GM21526 (cell line): ENCODE data around the gene COL1A2.

Source experiments
- ATAC-seq: cut with Tn5 transposase; IDR thresholded peaks from one replicate; pipeline ENCODE4 v1.9.1; 2021; ENCODE audit warnings: moderate library complexity; ENCODE audit not compliant: unreplicated experiment, low FRiP score

Gene COL1A2

DNA sequence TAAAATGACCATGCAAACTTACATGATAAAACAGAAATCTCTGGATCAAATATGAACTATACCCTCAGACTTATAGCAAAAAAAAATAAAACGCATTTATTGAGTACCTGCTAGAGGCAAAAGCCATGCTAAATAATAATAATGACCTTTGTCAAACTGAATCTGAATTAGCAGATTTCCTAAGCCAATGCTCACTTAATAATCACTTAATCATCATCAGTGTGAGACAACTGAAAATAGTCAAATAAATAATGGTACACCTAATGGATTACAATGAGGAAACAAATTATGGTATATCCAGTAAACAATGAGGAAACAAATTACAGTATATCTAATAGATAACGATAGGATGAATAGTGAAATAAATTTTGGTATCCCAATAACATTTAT, 37.6 kb downstream of the COL1A2 start:
- ATAC-seq, result no peak

DNA sequence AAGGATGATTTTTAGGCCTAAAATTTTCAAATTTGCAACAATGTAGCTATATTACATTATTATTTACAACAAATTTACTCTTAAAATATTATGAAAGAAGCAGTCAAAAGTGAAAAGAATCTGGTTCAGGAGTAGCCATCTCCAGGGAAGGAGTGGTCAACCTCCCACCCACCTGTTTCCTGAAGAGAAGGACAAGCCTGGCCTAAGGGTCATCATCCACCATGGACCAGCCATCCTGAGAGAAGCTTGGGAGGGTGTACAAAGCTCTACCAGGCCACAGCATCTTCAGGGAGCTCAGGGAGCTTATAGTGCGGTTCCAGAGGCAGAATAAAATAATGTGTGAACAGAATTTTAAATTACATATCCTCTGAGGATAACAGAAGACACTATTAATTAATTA, 38.1 kb downstream of the COL1A2 start:
- ATAC-seq, result no peak

DNA sequence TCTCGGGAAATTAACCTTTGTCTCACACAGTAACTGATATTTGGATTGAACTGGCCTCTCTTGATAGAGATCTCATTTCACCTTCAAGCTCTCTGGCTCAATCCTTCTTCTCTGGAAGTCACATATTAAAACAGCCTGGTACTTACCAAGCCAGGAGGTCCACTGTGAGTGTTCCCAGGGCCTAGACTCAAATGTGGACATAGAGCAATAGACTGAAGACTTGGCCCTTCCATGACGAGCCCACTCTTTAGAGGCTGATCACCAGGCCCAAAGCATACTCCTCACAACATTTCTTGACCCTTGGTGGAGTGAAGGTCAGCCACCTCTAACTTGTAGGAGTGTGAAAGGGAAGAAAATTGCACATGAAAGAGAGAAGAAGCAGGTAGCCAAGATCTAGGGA, 38.5 kb downstream of the COL1A2 start:
- ATAC-seq, result no peak

DNA sequence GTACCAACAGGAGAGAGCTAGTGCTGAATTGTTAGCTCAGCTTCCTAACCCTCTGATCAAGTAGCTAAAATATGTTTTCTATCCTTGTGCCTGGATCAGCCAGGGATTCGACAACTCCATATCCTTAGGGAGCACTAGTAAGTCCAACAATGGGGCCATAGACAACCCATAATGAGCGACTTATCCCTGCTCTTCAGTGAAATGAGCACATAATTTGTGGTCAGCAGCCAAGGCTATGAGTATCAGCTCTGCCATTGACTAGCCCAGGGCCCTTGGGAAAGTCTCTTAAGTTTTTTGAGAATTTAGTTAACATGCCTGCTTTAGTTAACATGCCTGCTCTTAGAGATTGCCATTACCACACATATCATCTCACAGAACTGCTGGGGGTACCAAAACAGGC, 39.3 kb downstream of the COL1A2 start:
- no peak for ATAC-seq

DNA sequence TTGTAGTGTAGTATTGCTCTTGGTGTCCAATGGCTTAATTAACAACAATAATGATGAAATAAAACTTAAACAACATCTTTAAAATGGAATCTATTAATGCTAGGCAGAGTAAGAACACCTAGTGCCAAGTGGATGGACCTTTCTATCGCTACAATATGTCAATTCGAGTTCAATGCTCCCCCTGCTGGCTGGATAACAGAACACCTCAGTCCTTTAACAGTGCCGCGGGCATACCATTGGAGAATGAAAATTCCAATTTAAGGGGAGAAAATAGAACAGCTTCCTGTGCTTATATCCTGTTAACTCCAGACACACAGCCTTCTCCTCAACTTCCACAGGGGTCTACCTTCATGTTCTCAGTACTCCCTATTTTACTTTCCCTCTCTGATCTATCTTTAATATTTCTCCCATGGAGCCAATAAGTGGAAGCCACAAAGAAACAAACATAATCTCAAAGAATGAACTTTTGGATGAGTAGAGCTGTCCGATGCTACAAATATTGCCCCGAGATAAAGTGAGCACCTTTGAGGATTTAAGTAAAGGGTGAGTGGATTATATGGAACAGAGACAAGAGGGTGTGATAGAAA, 41.4 kb downstream of the COL1A2 start:
- peak; percentile 94 for ATAC-seq

DNA sequence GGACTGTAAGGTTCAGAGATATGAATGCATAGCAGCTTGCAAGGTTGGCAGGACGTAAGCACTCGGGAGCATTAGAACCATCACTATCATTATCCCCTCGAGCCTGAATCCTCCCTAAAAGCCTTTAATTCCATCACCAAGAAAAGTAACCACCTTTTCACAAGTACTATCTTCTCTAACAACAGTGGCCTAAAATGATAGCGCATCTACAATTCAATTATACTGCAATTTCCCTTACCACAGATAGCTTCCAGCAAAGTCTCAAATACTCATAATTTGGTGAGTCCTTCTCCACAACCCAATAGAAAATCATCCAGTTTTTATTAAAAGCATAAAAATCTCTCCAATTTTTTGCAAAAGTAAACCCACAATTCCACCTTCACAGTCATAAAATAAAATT, 42.0 kb downstream of the COL1A2 start:
- ATAC-seq, result no peak

DNA sequence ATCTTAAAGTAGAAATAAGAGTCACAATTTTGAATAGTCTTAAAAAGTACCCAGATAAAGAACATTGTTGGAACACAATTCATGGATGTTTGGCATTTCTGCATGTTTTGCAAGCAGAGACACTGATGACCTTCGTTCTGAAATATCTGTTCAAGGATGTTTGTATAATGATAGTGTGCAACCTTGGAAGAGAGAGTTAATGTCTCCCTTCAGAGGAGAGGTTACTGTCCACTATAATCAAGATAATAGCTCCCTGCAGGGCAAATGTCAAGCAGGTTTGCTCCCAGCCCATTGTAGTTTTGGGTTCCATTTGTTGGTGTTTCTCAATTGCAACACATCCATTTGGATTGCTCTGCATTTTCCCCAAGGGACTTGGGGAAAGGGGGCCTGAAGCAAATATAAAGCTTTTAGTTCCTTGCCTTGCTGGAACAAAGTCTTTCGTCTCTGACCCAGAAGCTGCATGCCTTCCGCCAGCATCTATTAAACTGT, 45.2 kb downstream of the COL1A2 start:
- ATAC-seq, result no peak

DNA sequence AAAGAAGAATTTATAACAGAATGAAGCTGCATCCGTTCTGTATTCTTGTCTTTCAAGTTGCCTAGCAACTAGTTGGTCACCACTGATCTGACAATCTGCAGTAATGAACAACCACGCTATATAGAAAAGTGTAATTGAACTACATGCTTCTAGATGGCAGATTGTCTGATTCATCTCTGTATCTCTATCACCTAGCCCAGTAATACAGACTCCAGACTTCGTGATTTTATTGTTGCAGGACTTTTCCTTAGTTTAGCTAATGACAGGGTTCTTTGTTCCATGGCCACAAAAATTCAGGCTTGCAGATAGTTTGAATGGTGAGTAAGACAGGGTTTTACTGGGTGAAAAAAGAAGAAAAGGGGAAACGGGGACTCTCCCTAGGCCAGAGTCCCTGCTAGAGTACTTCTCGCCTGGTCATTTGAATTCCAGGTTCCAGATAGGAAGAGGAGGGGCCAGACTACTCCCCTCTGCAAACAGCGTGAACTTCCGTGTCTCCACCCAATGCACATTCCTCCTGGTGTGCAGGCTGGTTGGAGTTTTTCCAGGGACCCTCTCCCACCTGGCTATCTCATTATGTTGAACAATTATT, 45.9 kb downstream of the COL1A2 start:
- no peak for ATAC-seq

DNA sequence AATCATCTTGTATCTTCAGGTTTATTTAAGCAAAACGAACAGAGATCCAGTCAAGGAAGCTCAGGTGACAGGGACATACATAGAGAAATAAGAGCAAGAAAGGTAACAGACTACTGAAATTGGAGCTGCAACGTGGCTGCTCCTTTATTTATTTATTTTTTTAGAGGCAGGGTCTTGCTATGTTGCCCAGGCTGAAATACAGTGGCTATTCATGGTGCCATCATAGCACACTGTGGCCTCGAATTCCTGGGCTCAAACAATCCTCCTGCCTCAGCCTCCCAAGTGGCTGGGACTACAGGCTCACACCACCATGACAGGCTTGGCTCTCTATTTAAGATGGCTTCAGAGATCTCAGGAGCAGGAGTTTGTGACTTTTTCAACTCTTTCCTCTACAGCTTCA, 46.4 kb downstream of the COL1A2 start:
- ATAC-seq, result no peak

DNA sequence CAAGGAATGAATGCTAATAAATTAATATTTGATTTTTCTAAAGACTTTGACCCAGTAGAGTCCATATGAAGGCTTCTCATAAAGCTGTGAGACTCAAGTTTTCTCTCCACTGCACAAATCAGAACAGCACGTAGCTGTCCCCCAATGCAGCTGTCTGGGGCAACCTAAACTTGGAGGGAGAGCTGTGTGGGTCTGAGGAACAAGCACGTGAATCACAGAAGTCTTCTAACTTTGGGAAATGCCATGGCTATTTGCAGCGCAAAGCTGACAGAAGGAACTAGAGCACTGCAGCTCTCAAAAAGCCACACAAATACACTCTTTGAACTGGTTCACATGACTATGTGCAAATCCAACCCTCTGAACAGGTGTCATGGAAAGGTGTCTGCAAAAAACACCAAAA, 47.9 kb downstream of the COL1A2 start:
- no peak for ATAC-seq

DNA sequence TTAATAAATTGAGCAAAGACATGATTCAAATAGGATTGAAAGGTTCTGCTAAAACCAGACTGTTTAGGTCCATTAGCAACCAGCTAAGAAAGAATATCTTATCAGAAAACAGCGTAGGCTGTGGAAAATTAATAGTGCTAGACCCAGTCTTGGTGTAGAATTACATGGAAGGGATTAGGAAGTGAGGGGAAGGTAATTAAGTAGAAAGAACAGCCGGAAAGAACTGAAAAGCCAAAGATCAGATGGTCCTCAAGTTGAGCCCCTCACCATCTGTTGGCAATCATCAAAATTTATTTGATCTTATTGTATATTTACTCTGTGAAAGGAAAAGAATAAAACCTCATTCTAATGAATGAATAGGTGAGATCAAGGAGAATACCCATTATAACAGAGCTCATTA, 50.1 kb downstream of the COL1A2 start:
- ATAC-seq, result no peak

DNA sequence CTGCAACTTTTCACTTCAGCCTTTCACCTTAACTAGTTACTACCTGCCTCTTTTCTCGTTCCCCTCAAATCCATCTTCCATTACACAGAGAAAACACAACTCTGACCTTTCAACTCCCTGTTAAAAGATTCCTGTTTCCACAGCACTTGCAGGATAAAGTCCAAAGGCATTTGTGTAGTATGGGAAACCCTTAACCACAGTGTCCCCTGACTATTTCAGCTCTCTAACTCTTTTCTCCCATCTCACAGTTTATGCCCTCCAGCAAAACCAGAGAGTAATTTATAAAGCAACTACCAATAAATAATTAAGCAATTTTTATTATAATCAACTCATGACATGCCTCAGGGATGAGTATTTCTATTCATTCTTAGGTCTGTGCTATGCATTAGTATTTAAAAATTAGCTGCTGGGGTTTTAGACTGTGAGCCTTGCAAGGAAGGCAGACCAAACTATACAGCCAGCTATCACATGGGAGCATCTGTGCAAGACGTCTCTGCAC, 51.0 kb downstream of the COL1A2 start:
- no peak for ATAC-seq

DNA sequence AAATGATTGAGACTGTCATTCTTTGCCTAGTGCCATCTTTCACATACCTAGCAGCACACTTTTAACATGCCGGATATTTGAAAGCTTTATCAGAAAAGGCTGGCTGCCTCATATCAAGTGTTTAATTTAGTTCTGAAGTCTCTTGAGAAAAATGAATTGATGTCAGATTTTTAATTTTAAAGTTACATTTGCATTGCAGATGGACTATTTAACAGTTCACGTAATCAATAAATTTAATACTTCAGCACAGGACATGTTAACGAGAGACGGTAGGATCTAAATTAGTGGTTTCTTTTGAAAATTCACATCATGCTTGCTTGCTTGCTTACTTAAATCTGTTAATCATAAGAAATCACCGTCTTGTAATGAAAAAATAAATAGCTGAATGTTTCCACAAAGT, 51.6 kb downstream of the COL1A2 start:
- no peak for ATAC-seq

DNA sequence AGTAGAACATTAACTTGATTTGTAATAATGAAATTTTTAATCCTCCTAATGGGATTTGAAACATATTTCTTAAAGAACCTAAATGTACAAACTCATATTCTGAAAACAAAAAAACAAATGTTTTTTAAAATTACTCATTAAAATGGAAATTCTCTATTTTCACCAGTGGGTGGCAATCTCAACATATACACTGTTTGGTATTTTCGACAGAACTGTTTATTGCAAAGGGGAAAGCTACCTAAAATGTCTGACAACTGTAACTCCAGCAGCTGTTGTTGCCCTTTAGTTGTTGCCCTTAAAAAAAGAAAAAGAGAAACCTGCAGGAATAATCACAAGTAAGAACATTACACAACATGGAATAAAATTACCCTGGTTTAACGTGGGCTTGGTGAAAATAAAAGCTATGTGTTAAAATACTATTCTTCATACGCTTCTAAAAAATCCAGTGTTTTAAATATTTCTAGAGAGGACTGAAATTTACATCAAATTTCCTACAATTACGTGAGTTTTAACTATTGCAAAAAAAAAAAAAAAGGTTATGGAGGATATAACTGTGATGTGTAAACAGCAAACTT, 54.5 kb downstream of the COL1A2 start:
- peak; percentile 76 for ATAC-seq

DNA sequence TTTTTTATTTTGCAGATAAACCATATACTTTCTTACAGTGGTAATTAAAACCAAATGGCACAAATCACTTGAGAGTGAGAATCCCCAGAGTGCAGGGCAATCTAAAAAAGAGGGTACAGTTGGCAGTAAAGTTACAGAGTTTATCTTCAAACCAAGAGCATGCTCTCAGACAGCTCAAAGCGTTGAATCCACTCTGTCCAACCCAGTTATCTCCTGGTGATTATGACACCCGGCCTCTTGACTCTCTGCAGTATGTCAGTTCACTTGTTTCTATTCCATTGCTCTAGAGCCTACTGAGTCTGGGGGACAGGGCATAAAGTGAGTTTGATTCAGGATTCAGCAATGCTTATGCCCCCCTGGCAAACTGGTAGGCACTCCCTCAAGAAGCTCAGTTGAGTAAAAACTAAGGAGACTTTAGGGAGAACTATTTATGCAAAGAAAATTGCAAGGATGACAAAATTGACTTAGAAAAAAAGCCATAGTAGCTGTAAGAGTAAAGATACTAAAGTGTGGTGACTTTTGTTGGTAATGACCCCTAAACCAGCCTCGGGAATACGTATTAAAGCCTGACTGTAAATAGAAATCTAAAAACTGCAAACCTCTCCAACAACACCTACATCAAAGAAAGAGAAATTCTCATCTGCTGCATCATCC, 55.5 kb downstream of the COL1A2 start:
- no peak for ATAC-seq

DNA sequence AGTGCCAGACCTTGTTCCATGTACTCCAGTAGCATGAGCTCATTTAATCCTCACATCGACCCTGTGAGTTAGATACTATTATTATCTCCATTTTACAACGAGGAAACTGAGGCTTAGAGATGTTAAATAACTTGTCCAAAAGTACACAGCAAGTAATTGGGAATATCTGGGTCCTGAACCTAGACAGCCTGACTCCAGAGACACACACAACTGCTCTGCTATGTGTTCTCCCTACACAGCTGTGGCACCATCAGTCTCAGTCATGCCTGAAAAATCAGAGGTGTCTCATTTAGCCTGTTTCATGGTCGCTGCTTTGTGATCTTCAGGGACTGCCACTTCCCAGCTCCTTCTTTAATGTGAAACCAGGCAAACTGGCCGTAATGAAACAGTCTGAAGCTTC, 56.5 kb downstream of the COL1A2 start:
- ATAC-seq, result no peak

DNA sequence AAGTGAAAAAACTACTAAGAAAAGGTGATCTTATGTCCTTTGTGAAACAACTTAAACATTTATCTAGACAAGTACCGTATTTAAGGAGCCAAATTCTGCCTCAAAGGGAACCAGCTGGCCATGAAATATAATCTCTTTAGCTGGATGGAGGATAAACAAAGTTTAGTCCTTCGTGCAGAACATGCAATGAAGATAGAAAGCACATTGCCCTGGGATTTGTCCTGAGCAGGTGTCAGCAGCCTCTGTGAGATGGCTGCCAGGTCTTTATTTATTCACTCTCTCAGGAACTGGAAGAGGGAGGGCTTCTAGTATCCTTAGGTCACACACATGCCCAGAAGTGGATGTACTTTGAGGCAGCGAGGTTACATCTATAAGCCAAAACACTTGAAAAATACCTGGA, 57.5 kb downstream of the COL1A2 start:
- no peak for ATAC-seq

DNA sequence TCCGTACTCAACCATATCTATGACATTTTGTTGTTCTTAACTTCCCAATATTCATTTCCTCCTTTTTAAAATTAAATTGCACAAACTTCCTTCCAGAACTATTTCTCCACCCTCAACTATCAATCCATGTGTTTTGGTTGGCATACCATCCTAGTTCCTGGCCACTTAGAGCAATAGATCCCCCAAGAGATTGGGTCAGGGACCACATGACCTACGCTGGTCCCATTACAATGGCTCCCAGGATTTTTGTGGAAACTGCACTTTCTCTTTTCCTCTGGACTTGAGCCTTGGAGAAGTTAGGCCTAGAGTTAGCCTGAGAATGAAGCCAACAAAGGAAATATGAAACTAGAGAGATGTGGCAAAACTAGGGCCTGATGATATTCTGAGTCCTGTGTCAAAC, 59.2 kb downstream of the COL1A2 start:
- no peak for ATAC-seq

DNA sequence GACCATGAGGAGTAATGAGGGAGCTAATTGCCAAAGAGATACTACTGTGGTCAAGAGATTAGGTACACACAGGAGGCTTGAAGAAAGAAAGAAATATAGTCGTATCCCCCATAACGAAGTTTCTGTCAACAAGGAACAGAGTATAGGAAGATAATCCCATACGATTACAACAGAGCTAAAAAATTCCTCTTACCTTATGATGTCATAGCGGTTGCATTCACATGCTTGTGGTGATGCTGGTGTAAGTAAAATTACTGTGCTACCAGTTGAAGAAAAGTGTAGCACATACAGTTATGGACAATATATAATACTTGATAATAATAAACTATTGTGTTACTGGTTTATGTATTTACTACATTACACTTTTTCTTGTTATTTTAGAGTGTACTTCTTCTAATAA, 63.3 kb downstream of the COL1A2 start:
- no peak for ATAC-seq

DNA sequence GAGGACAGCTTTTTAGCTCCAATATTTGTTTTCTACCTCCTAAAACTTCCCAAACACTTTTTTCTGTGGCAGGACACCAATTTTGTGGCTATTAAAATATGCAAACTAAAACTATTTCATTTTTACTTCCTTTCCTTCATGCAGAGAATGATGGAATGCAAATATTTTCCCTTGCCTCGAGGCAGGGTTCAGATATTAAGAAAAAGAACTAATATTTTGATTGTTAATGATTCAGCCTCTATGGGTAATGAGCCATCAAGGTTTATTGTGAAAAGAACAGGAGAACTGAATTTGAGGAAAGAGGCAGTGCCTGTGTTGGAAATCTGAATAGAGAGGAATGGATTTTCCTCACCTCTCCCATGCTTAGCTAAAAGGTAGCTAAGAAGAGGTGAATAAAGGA, 71.8 kb downstream of the COL1A2 start:
- ATAC-seq, result no peak

DNA sequence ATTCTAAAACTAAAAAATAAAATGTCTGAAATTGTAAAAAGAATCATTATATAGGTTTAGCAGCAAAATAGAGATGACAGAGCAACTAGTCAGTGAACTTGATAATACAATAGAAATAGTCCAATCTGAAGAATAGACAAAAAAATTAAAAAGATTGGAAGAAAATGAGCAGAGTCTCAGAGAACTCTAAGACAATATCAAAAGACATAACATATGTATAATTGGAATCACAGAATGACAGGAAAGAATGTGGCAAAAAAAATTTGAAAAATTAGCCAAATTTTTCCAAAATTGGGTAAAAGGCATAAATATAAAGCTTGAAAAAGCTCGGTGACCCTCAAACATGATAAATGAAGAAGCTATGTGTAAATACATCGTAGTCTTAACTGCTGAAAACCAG, 76.9 kb downstream of the COL1A2 start:
- ATAC-seq, result no peak

DNA sequence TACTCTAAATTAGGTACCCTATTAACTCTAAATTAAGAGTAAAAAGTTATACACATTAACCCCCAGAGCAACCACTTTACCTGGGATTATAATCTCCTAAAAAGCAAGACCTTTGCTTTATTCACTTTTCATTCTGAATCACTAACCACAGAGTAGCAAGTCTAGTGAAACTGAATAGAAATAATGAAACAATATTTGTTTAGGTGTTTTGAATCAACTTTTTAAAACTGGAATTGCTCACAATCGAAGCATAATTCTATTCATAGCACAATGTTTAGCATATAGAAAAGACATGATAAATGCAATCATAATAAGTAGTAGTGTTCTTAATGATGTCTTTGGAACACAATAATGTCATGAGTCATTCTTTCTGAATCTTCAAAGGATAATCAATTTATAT, 77.9 kb downstream of the COL1A2 start:
- no peak for ATAC-seq
